HL-60 (cell line): ENCODE measurements around the gene QRICH1.

ENCODE experiments used
- DNase-seq, 2 experiments: peaks; one replicate each; pipeline ENCODE4 v3.0.0-alpha.2; 2010 to 2020; ENCODE audit warnings: low read depth in 1 of 2, low spot score in 1 of 2
- H3K27ac ChIP-seq: fragments of 250-450 bp; sonication (Bioruptor Pico); replicated peaks from 2 replicates; pipeline ENCODE4 v1.5.1; 2020; ENCODE audit warnings: mild to moderate bottlenecking, moderate library complexity
- H3K27me3 ChIP-seq: fragments of 250-450 bp; sonication (Bioruptor Pico); 2 replicates; pipeline ENCODE4 v1.5.1; 2021; ENCODE audit warnings: mild to moderate bottlenecking, moderate library complexity; ENCODE audit not compliant: insufficient read depth, poor library complexity, severe bottlenecking
- H3K4me3 ChIP-seq: replicated peaks from 2 replicates; pipeline ENCODE4 v1.5.1; 2011; ENCODE audit warnings: mild to moderate bottlenecking, control low read depth, low read length; ENCODE audit not compliant: insufficient read depth
- CTCF ChIP-seq: IDR thresholded peaks from one replicate; pipeline ENCODE4 v1.5.1; 2011; ENCODE audit warnings: low read length, control low read depth, inconsistent platforms; ENCODE audit not compliant: insufficient read depth
- GABPA ChIP-seq: IDR thresholded peaks from 2 replicates; pipeline ENCODE4 v1.6.1; 2012; ENCODE audit warnings: low read depth
- POLR2AphosphoS5 ChIP-seq: IDR thresholded peaks from 2 replicates; pipeline ENCODE4 v1.6.1; 2012; ENCODE audit warnings: low read depth
- REST ChIP-seq: IDR thresholded peaks from 2 replicates; pipeline ENCODE4 v1.6.1; 2012; ENCODE audit warnings: low read depth; ENCODE audit not compliant: insufficient replicate concordance
- SPI1 ChIP-seq: IDR thresholded peaks from 2 replicates; pipeline ENCODE4 v1.6.1; 2012; ENCODE audit warnings: low read depth, mild to moderate bottlenecking, borderline replicate concordance

The QRICH1 gene

GRCh38 chr3:49026536-49026935, 67.3 kb downstream of the QRICH1 start:
- TF ChIP-seq REST, result no peak
- no peak for TF ChIP-seq CTCF
- no peak for TF ChIP-seq POLR2AphosphoS5
- Histone ChIP-seq H3K27ac (no peak overlapping the region), H3K27me3 (no peaks in the 10 kb centered on the region), H3K4me3 (no peak overlapping the region)
- no peak for DNase-seq

GRCh38 chr3:49025793-49026520, 67.9 kb downstream of the QRICH1 start:
- TF ChIP-seq CTCF (no peak), GABPA (no peak), REST (no peak), SPI1 (no peak), POLR2AphosphoS5 (no peak; the same call in 1 of the 2 replicates)
- Histone ChIP-seq H3K4me3 (no peak overlapping the region), H3K27ac (no peak overlapping the region), H3K27me3 (no peaks in the 10 kb centered on the region)
- no peak for DNase-seq

GRCh38 chr3:49025005-49025792, 68.7 kb downstream of the QRICH1 start:
- Histone ChIP-seq H3K27me3 (no peaks in the 10 kb centered on the region), H3K27ac (no peak overlapping the region), H3K4me3 (no peak overlapping the region)
- TF ChIP-seq REST (no peak), SPI1 (peak; percentile 4; the same call in 1 of the 2 replicates), POLR2AphosphoS5 (peak; percentile 98)
- DNase-seq, result peak; percentile 63 to 70
